Epithelial cell of esophagus (primary cell): ENCODE results near the gene PSMC3IP.

Source experiments
- DNase-seq: peaks from one replicate; pipeline ENCODE4 v3.0.0; 2010; ENCODE audit warnings: low read depth
- H3K4me3 ChIP-seq: 2 replicates; pipeline ENCODE4 v1.5.1; 2011; ENCODE audit warnings: mild to moderate bottlenecking, low read length, control low read depth
- CTCF ChIP-seq: IDR thresholded peaks from 2 replicates; pipeline ENCODE4 v1.5.1; 2011; ENCODE audit warnings: low read depth, mild to moderate bottlenecking, low read length, control low read depth, inconsistent platforms; ENCODE audit not compliant: insufficient read depth; ENCODE audit errors: missing control alignments

Gene PSMC3IP

GRCh38 chr17:42564815-42565522 is 12.6 kb downstream of the PSMC3IP start:
- TF ChIP-seq CTCF, result no peak
- H3K4me3 ChIP-seq, result no peak overlapping the region
- no peak for DNase-seq

- no peak overlapping the region for H3K4me3 ChIP-seq
- TF ChIP-seq CTCF, result no peak
- DNase-seq, result no peak
Observed at GRCh38 chr17:42563950-42564349, 13.6 kb downstream of the PSMC3IP start.

GRCh38 chr17:42563543-42563942 is 14.0 kb downstream of the PSMC3IP start:
- peak; percentile 17 for TF ChIP-seq CTCF
- peak overlapping the region; percentile 97 for H3K4me3 ChIP-seq
- DNase-seq, result peak; percentile 60

GRCh38 chr17:42563143-42563509 is 14.4 kb downstream of the PSMC3IP start:
- no peak for DNase-seq
- H3K4me3 ChIP-seq, result peak overlapping the region; percentile 97
- no peak for TF ChIP-seq CTCF

GRCh38 chr17:42562388-42563142 is 15.0 kb downstream of the PSMC3IP start:
- peak overlapping the region; percentile 97 for H3K4me3 ChIP-seq
- peak; percentile 21 for DNase-seq
- no peak for TF ChIP-seq CTCF

- DNase-seq, result peak; percentile 97
- no peak for TF ChIP-seq CTCF
- peak within 1 kb of the TSS; percentile 97 for H3K4me3 ChIP-seq
Observed at GRCh38 chr17:42561897-42562387, 15.6 kb downstream of the PSMC3IP start, which contains the start of gene COASY. COASY (plus strand) TSS chr17:42562148; CDS start chr17:42562623, 475 bp downstream.
